H1 (cell line): Measurements from ENCODE around the gene ADGRL3. TPM values are rescaled to one million over a fixed set of nuclear protein-coding genes. Genes with fewer than 3 reads are reported as not detected.

Experiments used
- CHD1 ChIP-seq: IDR thresholded peaks from 2 replicates; pipeline ENCODE4 v1.6.1; 2012; ENCODE audit warnings: low read depth, low read length, improper control_type of control experiment
- CHD2 ChIP-seq: IDR thresholded peaks from 2 replicates; pipeline ENCODE4 v1.6.1; 2012; ENCODE audit warnings: low read length, improper control_type of control experiment
- EP300 ChIP-seq, 2 experiments: IDR thresholded peaks; 1 replicate in 1 of 2; 2 replicates in 1 of 2; pipeline ENCODE4 v1.6.1; 2011 to 2012; ENCODE audit warnings: low read depth in 2 of 2, low read length in 2 of 2, mild to moderate bottlenecking in 2 of 2, borderline replicate concordance in 1 of 2, inconsistent platforms in 1 of 2, moderate library complexity in 1 of 2
- EZH2 ChIP-seq: fragments of 200-600 bp; sonication (generic); IDR thresholded peaks from 2 replicates; pipeline ENCODE4 v1.7.1; 2012; ENCODE audit warnings: low read depth, mild to moderate bottlenecking, moderate library complexity, low read length, inconsistent platforms; ENCODE audit not compliant: severe bottlenecking
- GABPA ChIP-seq: IDR thresholded peaks from 2 replicates; pipeline ENCODE4 v1.6.1; 2011; ENCODE audit warnings: mild to moderate bottlenecking, low read length, moderate library complexity, borderline replicate concordance; ENCODE audit not compliant: insufficient read depth
- JUN ChIP-seq: IDR thresholded peaks from 2 replicates; pipeline ENCODE4 v1.6.1; 2011; ENCODE audit warnings: low read depth, mild to moderate bottlenecking, improper control_type of control experiment, low read length
- KDM5A ChIP-seq: fragments of 200-600 bp; IDR thresholded peaks from 2 replicates; pipeline ENCODE4 v1.7.1; 2012; ENCODE audit warnings: mild to moderate bottlenecking, low read length, inconsistent platforms, mixed read lengths
- RFX5 ChIP-seq: IDR thresholded peaks from 2 replicates; pipeline ENCODE4 v1.6.1; 2011; ENCODE audit warnings: low read depth, low read length, improper control_type of control experiment, borderline replicate concordance
- SUZ12 ChIP-seq: fragments of 200-600 bp; sonication (generic); IDR thresholded peaks from 2 replicates; pipeline ENCODE4 v1.6.1; 2012; ENCODE audit warnings: mild to moderate bottlenecking, inconsistent platforms, low read length, moderate library complexity, mixed read lengths
- TEAD4 ChIP-seq: IDR thresholded peaks from 2 replicates; pipeline ENCODE4 v1.6.1; 2012; ENCODE audit warnings: low read depth, low read length, inconsistent platforms, mixed read lengths
- polyA plus RNA-seq, 7 experiments: library from polyadenylated mRNA; depleted of rRNA in 3 of 7; stranded (reverse) in 5 of 7; unstranded in 2 of 7; fragments of >200 nt in 5 of 7; fragments of 200-250 nt in 2 of 7; gene quantifications; 1 replicate in 5 of 7; 2 replicates in 1 of 7; 4 replicates in 1 of 7; pipeline versions ENCODE4 v1.2.1 to v1.2.3, GENCODE V29; 2011 to 2013; ENCODE audit warnings: missing spikeins in 2 of 7, mixed read lengths in 2 of 7
- total RNA-seq: library from RNA; stranded (reverse); fragmentation: NEBNext Ultra II Directional; extraction: Animal tissue kit (Norgen Biotek cat#: 25700); gene quantifications from 2 replicates; pipeline ENCODE4 v1.2.1, GENCODE V29; 2021
- TF ChIP-seq, protein P1 (sequence below): fragments of 300-600 bp; sonication (generic); IDR thresholded peaks from 2 replicates; pipeline ENCODE4 v1.7.1; 2012; ENCODE audit warnings: low read length, moderate library complexity, mild to moderate bottlenecking, inconsistent platforms; ENCODE audit not compliant: insufficient replicate concordance

Gene ADGRL3
- total and polyA plus RNA-seq, 2 of the 8 experiments (the other 6 are each of a cell fraction or from before 2014, with no cell fraction given), result 6.6 to 13.0 TPM

DNA sequence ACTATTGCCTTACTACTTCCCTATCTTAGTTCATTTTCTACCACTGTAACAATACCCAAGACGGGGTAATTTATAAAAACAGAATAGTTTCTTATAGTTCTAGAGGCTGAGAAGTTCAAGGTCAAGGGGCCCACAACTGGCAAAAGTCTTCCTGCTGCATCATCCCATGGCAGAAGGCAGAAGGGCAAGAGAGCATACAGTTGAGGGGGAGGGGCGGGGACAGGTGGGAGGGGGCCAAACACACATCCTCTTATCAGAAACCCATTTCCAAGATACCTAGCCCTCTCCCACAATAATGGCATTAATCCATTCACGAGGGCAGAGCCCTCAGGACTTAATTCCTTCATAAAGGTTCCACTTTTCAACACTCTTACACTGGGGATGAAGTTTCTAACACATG, 690.2 kb downstream of the ADGRL3 start (continued):
- TF ChIP-seq, protein P1, sequence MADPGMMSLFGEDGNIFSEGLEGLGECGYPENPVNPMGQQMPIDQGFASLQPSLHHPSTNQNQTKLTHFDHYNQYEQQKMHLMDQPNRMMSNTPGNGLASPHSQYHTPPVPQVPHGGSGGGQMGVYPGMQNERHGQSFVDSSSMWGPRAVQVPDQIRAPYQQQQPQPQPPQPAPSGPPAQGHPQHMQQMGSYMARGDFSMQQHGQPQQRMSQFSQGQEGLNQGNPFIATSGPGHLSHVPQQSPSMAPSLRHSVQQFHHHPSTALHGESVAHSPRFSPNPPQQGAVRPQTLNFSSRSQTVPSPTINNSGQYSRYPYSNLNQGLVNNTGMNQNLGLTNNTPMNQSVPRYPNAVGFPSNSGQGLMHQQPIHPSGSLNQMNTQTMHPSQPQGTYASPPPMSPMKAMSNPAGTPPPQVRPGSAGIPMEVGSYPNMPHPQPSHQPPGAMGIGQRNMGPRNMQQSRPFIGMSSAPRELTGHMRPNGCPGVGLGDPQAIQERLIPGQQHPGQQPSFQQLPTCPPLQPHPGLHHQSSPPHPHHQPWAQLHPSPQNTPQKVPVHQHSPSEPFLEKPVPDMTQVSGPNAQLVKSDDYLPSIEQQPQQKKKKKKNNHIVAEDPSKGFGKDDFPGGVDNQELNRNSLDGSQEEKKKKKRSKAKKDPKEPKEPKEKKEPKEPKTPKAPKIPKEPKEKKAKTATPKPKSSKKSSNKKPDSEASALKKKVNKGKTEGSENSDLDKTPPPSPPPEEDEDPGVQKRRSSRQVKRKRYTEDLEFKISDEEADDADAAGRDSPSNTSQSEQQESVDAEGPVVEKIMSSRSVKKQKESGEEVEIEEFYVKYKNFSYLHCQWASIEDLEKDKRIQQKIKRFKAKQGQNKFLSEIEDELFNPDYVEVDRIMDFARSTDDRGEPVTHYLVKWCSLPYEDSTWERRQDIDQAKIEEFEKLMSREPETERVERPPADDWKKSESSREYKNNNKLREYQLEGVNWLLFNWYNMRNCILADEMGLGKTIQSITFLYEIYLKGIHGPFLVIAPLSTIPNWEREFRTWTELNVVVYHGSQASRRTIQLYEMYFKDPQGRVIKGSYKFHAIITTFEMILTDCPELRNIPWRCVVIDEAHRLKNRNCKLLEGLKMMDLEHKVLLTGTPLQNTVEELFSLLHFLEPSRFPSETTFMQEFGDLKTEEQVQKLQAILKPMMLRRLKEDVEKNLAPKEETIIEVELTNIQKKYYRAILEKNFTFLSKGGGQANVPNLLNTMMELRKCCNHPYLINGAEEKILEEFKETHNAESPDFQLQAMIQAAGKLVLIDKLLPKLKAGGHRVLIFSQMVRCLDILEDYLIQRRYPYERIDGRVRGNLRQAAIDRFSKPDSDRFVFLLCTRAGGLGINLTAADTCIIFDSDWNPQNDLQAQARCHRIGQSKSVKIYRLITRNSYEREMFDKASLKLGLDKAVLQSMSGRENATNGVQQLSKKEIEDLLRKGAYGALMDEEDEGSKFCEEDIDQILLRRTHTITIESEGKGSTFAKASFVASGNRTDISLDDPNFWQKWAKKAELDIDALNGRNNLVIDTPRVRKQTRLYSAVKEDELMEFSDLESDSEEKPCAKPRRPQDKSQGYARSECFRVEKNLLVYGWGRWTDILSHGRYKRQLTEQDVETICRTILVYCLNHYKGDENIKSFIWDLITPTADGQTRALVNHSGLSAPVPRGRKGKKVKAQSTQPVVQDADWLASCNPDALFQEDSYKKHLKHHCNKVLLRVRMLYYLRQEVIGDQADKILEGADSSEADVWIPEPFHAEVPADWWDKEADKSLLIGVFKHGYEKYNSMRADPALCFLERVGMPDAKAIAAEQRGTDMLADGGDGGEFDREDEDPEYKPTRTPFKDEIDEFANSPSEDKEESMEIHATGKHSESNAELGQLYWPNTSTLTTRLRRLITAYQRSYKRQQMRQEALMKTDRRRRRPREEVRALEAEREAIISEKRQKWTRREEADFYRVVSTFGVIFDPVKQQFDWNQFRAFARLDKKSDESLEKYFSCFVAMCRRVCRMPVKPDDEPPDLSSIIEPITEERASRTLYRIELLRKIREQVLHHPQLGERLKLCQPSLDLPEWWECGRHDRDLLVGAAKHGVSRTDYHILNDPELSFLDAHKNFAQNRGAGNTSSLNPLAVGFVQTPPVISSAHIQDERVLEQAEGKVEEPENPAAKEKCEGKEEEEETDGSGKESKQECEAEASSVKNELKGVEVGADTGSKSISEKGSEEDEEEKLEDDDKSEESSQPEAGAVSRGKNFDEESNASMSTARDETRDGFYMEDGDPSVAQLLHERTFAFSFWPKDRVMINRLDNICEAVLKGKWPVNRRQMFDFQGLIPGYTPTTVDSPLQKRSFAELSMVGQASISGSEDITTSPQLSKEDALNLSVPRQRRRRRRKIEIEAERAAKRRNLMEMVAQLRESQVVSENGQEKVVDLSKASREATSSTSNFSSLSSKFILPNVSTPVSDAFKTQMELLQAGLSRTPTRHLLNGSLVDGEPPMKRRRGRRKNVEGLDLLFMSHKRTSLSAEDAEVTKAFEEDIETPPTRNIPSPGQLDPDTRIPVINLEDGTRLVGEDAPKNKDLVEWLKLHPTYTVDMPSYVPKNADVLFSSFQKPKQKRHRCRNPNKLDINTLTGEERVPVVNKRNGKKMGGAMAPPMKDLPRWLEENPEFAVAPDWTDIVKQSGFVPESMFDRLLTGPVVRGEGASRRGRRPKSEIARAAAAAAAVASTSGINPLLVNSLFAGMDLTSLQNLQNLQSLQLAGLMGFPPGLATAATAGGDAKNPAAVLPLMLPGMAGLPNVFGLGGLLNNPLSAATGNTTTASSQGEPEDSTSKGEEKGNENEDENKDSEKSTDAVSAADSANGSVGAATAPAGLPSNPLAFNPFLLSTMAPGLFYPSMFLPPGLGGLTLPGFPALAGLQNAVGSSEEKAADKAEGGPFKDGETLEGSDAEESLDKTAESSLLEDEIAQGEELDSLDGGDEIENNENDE, result no peak
- TF ChIP-seq CHD1, result no peak
- TF ChIP-seq JUN, result no peak
- no peak for TF ChIP-seq SUZ12
- no peak for TF ChIP-seq CHD2
- no peak for TF ChIP-seq EP300 (IDR thresholded peaks at IDR 0.05; ENCODE audit: borderline replicate concordance in 1 of 2, low read depth in 2 of 2, low read length in 2 of 2)
- no peak for TF ChIP-seq TEAD4
- TF ChIP-seq RFX5, result no peak
- no peak for TF ChIP-seq GABPA
- TF ChIP-seq KDM5A, result no peak
- TF ChIP-seq EZH2, result no peak
